ENCODE measurements around the gene MAS1L.

GRCh38 chr6:29528300-29528931, 40.7 kb upstream of the MAS1L start:
- TF ChIP-seq POLR2AphosphoS5 (IDR thresholded peaks at IDR 0.05) (no peak), CTCF (IDR thresholded peaks at IDR 0.05) (no peak)

All from breast epithelium (tissue), 3 donors.